GM12878 (cell line): ENCODE results near the gene RGS1. TPM values are rescaled to one million over a fixed set of nuclear protein-coding genes. Genes with fewer than 3 reads are reported as not detected.

ENCODE experiments used
- ATAC-seq: fragments of 200-7000 bp; cut with Tn5 transposase; 3 replicates; pipeline ENCODE4 v1.9.1; 2020; ENCODE audit warnings: mild to moderate bottlenecking, moderate library complexity
- BruUV-seq: library from RNA; stranded (reverse); fragments of 400-500 nt; replicated peaks from 2 replicates; lab custom pipeline; 2021; lab: Mats Ljungman, UMichigan
- CTCF ChIA-PET: fragments of 300-600 bp; sonication (Branson Sonifier 250); formaldehyde crosslinking; extraction: SDS; loops from one replicate; lab custom pipeline; 2021; ENCODE audit warnings: inconsistent platforms; lab: Yijun Ruan, JAX
- POLR2A ChIA-PET: fragments of 350-600 bp; formaldehyde crosslinking; extraction: SDS; loops from one replicate; lab custom pipeline; 2021; ENCODE audit warnings: inconsistent platforms; lab: Charles Lee
- RAD21 ChIA-PET: fragments of 300-600 bp; sonication (Branson Sonifier 250); formaldehyde crosslinking; loops from one replicate; lab custom pipeline; 2023; ENCODE audit warnings: antibody characterized with exemption; ENCODE audit not compliant: unreplicated experiment; lab: Charles Lee
- SMC1A ChIA-PET: fragments of 300-600 bp; sonication (Branson Sonifier 250); formaldehyde crosslinking; loops from one replicate; lab custom pipeline; 2023; ENCODE audit not compliant: unreplicated experiment, uncharacterized antibody; lab: Charles Lee
- DNase-seq: peaks from one replicate; pipeline ENCODE4 v3.0.0-alpha.2; 2011; ENCODE audit warnings: low read depth, low spot score
- FAIRE-seq: peaks from 3 replicates; lab custom pipeline; 2011; peaks lifted over from hg19 to GRCh38; lab: Jason Lieb, UNC
- H2AFZ ChIP-seq: 2 replicates; pipeline ENCODE4 v1.6.0; 2011; ENCODE audit warnings: low read depth, low read length, control low read depth; ENCODE audit not compliant: control insufficient read depth
- H3K27ac ChIP-seq: 2 replicates; pipeline ENCODE4 v1.5.1; 2011; ENCODE audit warnings: control low read depth; ENCODE audit not compliant: control insufficient read depth, insufficient read depth
- H3K27me3 ChIP-seq, 2 experiments: replicated peaks in 1 of 2; 2 replicates each; pipeline versions ENCODE4 v1.6.0 to v1.6.1; 2011; ENCODE audit warnings: low read length in 1 of 2; ENCODE audit not compliant: control insufficient read depth in 2 of 2, insufficient read depth in 2 of 2
- H3K36me3 ChIP-seq, 2 experiments: 2 replicates each; pipeline ENCODE4 v1.5.1; 2011; ENCODE audit warnings: low read length in 1 of 2; ENCODE audit not compliant: control insufficient read depth in 2 of 2, insufficient read depth in 2 of 2
- H3K4me1 ChIP-seq: 2 replicates; pipeline ENCODE4 v1.6.1; 2011; ENCODE audit warnings: mild to moderate bottlenecking, low read length, moderate library complexity, mixed read lengths; ENCODE audit not compliant: control insufficient read depth, insufficient read depth
- H3K4me2 ChIP-seq: 2 replicates; pipeline ENCODE4 v1.6.0; 2011; ENCODE audit warnings: control low read depth; ENCODE audit not compliant: control insufficient read depth, insufficient read depth
- H3K4me3 ChIP-seq: fragments of 200-600 bp; sonication (generic); 2 replicates; pipeline ENCODE4 v1.5.1; 2016
- H3K79me2 ChIP-seq: 2 replicates; pipeline ENCODE4 v1.6.0; 2011; ENCODE audit warnings: low read length; ENCODE audit not compliant: control insufficient read depth, insufficient read depth
- H3K9ac ChIP-seq: 2 replicates; pipeline ENCODE4 v1.8.0; 2011; ENCODE audit warnings: low read length, control low read depth, mixed read lengths; ENCODE audit not compliant: control insufficient read depth, insufficient read depth
- H3K9me3 ChIP-seq: replicated peaks from 3 replicates; pipeline ENCODE4 v1.5.1; 2011; ENCODE audit warnings: mild to moderate bottlenecking, low read length; ENCODE audit not compliant: control insufficient read depth, insufficient read depth
- H4K20me1 ChIP-seq: 2 replicates; pipeline ENCODE4 v1.6.0; 2011; ENCODE audit not compliant: control insufficient read depth, insufficient read depth
- DPF2 ChIP-seq: fragments of 450-650 bp; IDR thresholded peaks from 2 replicates; pipeline ENCODE4 v1.6.1; 2017; ENCODE audit warnings: mild to moderate bottlenecking
- EGR1 ChIP-seq, 2 experiments: IDR thresholded peaks; 1 replicate in 1 of 2; 2 replicates in 1 of 2; pipeline ENCODE4 v1.6.1; 2011 to 2012; ENCODE audit warnings: low read depth in 2 of 2, low read length in 2 of 2, borderline replicate concordance in 1 of 2, mild to moderate bottlenecking in 1 of 2, moderate library complexity in 1 of 2
- ELK1 ChIP-seq: IDR thresholded peaks from 2 replicates; pipeline ENCODE4 v1.6.1; 2012; ENCODE audit warnings: low read depth, low read length, improper control_type of control experiment
- EP300 ChIP-seq, 2 experiments: fragments of 150-350 bp in 1 of 2; IDR thresholded peaks; 2 replicates each; pipeline ENCODE4 v1.6.1; 2011 to 2012; ENCODE audit warnings: low read depth in 2 of 2, low read length in 2 of 2, borderline replicate concordance in 1 of 2, improper control_type of control experiment in 1 of 2, inconsistent platforms in 1 of 2; ENCODE audit not compliant: control insufficient read depth in 1 of 2
- HCFC1 ChIP-seq: fragments of 150-350 bp; IDR thresholded peaks from 2 replicates; pipeline ENCODE4 v1.6.1; 2014; ENCODE audit warnings: low read length
- HDAC2 ChIP-seq: fragments of 200-600 bp; sonication (generic); IDR thresholded peaks from 2 replicates; pipeline ENCODE4 v1.6.1; 2017
- IRF4 ChIP-seq: IDR thresholded peaks from 2 replicates; pipeline ENCODE4 v1.6.1; 2011; ENCODE audit warnings: low read depth, low read length
- MTA2 ChIP-seq: fragments of 450-650 bp; IDR thresholded peaks from 2 replicates; pipeline ENCODE4 v1.6.1; 2016; ENCODE audit warnings: low read depth, mild to moderate bottlenecking, moderate library complexity
- NFIC ChIP-seq: IDR thresholded peaks from 2 replicates; pipeline ENCODE4 v1.6.1; 2012; ENCODE audit warnings: low read depth, mild to moderate bottlenecking, inconsistent platforms, low read length, moderate library complexity
- PKNOX1 ChIP-seq: fragments of 450-650 bp; IDR thresholded peaks from 2 replicates; pipeline ENCODE4 v1.6.1; 2016; ENCODE audit warnings: mild to moderate bottlenecking
- SIN3A ChIP-seq: IDR thresholded peaks from 2 replicates; pipeline ENCODE4 v1.6.1; 2012; ENCODE audit warnings: low read depth, low read length, improper control_type of control experiment
- SREBF1 ChIP-seq: IDR thresholded peaks from 2 replicates; pipeline ENCODE4 v1.6.1; 2012; ENCODE audit warnings: mild to moderate bottlenecking, low read length
- ZNF592 ChIP-seq: fragments of 450-650 bp; IDR thresholded peaks from 2 replicates; pipeline ENCODE4 v1.6.1; 2017; ENCODE audit warnings: mild to moderate bottlenecking, moderate library complexity
- ZNF622 ChIP-seq: fragments of 450-650 bp; IDR thresholded peaks from 2 replicates; pipeline ENCODE4 v1.6.1; 2017; ENCODE audit warnings: mild to moderate bottlenecking, inconsistent platforms
- WGBS: methylation state at CpG from one replicate; pipeline ENCODE4 v1.1.6; 2016; ENCODE audit warnings: low lambda C conversion rate; ENCODE audit not compliant: insufficient replicate concordance, insufficient coverage; ENCODE audit errors: missing lambda C conversion rate; 5-methylcytosine and 5-hydroxymethylcytosine counted together
- in situ Hi-C: fragments of 300-500 bp; cut with MboI; formaldehyde crosslinking; loops from 9 replicates; pipeline ENCODE4 v1.14.3; 2018; ENCODE audit warnings: mixed read lengths
- intact Hi-C: fragments of 100-400 bp; cut with micrococcal nuclease; formaldehyde crosslinking; loops from one replicate; pipeline ENCODE4 v1.14.2; 2022; ENCODE audit not compliant: unreplicated experiment
- polyA plus RNA-seq, 11 experiments: library from polyadenylated mRNA; depleted of rRNA in 4 of 11; unstranded in 6 of 11; stranded (reverse) in 5 of 11; fragments of >200 nt; fragmentation: Nextera tagmentation in 4 of 11; fragmentation: Illumina TruSeq in 1 of 11; extraction: Ambion mirVana in 4 of 11; extraction: Trizol in 1 of 11; gene quantifications; 1 replicate in 1 of 11; 2 replicates in 10 of 11; pipeline versions ENCODE4 v1.2.1 to v1.2.3, GENCODE V29; 2011 to 2016; ENCODE audit warnings: inconsistent platforms in 2 of 11, missing spikeins in 2 of 11, low read depth in 1 of 11
- total RNA-seq, 4 experiments: library from RNA; depleted of rRNA in 3 of 4; stranded (reverse); fragments of >200 nt in 3 of 4; fragmentation: Illumina TruSeq in 1 of 4; extraction: Trizol in 1 of 4; gene quantifications; 2 replicates each; pipeline versions ENCODE4 v1.2.1 to v1.2.3, GENCODE V29; 2013 to 2021
- TF ChIP-seq, protein P1 (sequence below): fragments of 450-650 bp; conservative IDR thresholded peaks from 2 replicates; pipeline ENCODE4 v1.6.1; 2017; ENCODE audit warnings: mild to moderate bottlenecking, moderate library complexity

The RGS1 gene
- total and polyA plus RNA-seq, 10 of the 15 experiments (the other 5 are each of a cell fraction or from before 2014, with no cell fraction given) = 20.7 to 882 (median 45.9) TPM

- FAIRE-seq = peak; percentile 47
- ChIA-PET RAD21 (interaction anchor here (1.1 to 6.5 kb wide), 12 partner anchors 7 to 58 kb away, joined by 4 to 170 read pairs (median 15); no protein-coding TSS in a partner anchor), SMC1A (interaction anchor here (1.0 to 6.1 kb wide), 13 partner anchors 10 to 78 kb away, joined by 3 to 121 read pairs (median 7); partner anchors contain the start of gene RGS1), CTCF (interaction anchor here (0.8 to 3.9 kb wide), 9 partner anchors 8 to 78 kb away, joined by 3 to 23 read pairs (median 7); no protein-coding TSS in a partner anchor), POLR2A (interaction anchor here (1.3 to 6.8 kb wide), 5 partner anchors 7 to 54 kb away, joined by 8 to 123 read pairs (median 34); no protein-coding TSS in a partner anchor)
- no peaks in the 10 kb centered on the region for H3K9me3 ChIP-seq
- H3K79me2 ChIP-seq = peaks cover 4% of the 10 kb centered on the region
- no peaks in the 10 kb centered on the region for H4K20me1 ChIP-seq
- H2AFZ ChIP-seq = peak overlapping the region; percentile 18; the same call in 1 of the 2 replicates
- no peaks in the 10 kb centered on the region for H3K36me3 ChIP-seq
- H3K4me1 ChIP-seq = peaks cover 40% of the 10 kb centered on the region
- no peak for DNase-seq
- H3K9ac ChIP-seq = peak overlapping the region; percentile 18; the same call in 1 of the 2 replicates
- in situ Hi-C loops (loop anchor here (5.0 kb wide), 1 partner anchor 55 kb away; no protein-coding TSS in a partner anchor), intact Hi-C loops (loop anchor here (1.0 to 10.0 kb wide), 3 partner anchors 7 to 502 kb away; partner anchors contain the start of genes RO60 and UCHL5)
- BruUV-seq = no TSS peak
- H3K27me3 ChIP-seq = no peaks in the 10 kb centered on the region
- H3K27ac ChIP-seq = peak overlapping the region; percentile 88
- H3K4me3 ChIP-seq = peak overlapping the region; percentile 28
- H3K4me2 ChIP-seq = peak overlapping the region; percentile 60
- WGBS = 3% methylated on average over 6 of the region's 6 CpGs
- ATAC-seq = peak; percentile 16
- TF ChIP-seq PKNOX1 (peak; percentile 74), ZNF622 (no peak), HCFC1 (no peak), EGR1 (IDR thresholded peaks at IDR 0.05; ENCODE audit: borderline replicate concordance in 1 of 2, low read depth in 2 of 2, low read length in 2 of 2) (no peak), DPF2 (no peak), ZNF592 (peak; percentile 16; the same call in 1 of the 2 replicates), NFIC (no peak; the same call in 1 of the 2 replicates), SIN3A (no peak), EP300 (IDR thresholded peaks at IDR 0.05; ENCODE audit: borderline replicate concordance in 1 of 2, control insufficient read depth in 1 of 2, low read depth in 2 of 2, low read length in 2 of 2) (no peak; a peak in 1 of 4 replicates), HDAC2 (no peak), IRF4 (0 out of 2 replicates have a peak, but pooled peaks have one; percentile 8), SREBF1 (no peak), MTA2 (no peak), ELK1 (no peak)
- TF ChIP-seq, protein P1, sequence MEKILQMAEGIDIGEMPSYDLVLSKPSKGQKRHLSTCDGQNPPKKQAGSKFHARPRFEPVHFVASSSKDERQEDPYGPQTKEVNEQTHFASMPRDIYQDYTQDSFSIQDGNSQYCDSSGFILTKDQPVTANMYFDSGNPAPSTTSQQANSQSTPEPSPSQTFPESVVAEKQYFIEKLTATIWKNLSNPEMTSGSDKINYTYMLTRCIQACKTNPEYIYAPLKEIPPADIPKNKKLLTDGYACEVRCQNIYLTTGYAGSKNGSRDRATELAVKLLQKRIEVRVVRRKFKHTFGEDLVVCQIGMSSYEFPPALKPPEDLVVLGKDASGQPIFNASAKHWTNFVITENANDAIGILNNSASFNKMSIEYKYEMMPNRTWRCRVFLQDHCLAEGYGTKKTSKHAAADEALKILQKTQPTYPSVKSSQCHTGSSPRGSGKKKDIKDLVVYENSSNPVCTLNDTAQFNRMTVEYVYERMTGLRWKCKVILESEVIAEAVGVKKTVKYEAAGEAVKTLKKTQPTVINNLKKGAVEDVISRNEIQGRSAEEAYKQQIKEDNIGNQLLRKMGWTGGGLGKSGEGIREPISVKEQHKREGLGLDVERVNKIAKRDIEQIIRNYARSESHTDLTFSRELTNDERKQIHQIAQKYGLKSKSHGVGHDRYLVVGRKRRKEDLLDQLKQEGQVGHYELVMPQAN = no peak
Observed at GRCh38 chr1:192552760-192553191, 22.8 kb upstream of the RGS1 start.
